ENCODE data around the gene NTMT2. TPM values are rescaled to one million over a fixed set of nuclear protein-coding genes. Genes with fewer than 3 reads are reported as not detected.

The NTMT2 gene
- total and polyA plus RNA-seq, 2 of the 8 experiments (the other 6 are each of a cell fraction or from before 2014, with no cell fraction given): 0.38 TPM; not detected in 1

GRCh38 chr1:170215072-170215885, 69.5 kb downstream of the NTMT2 start (continued):
- TF ChIP-seq CEBPB (IDR thresholded peaks at IDR 0.05; ENCODE audit: low read depth, low read length) (no peak), MAFK (IDR thresholded peaks at IDR 0.05; ENCODE audit: low read depth, low read length) (no peak), ZNF274 (IDR thresholded peaks at IDR 0.05; ENCODE audit: borderline replicate concordance, extremely low read depth, low read length) (no peak), POLR2AphosphoS5 (IDR thresholded peaks at IDR 0.05; ENCODE audit: low read depth, low read length) (no peak), SAP30 (IDR thresholded peaks at IDR 0.05; ENCODE audit: insufficient read depth, insufficient replicate concordance, low read length) (no peak), CBX5 (IDR thresholded peaks at IDR 0.05; ENCODE audit: low read depth, low read length) (no peak), FOSL1 (IDR thresholded peaks at IDR 0.05; ENCODE audit: insufficient read depth, low read depth, low read length) (no peak), NRF1 (IDR thresholded peaks at IDR 0.05; ENCODE audit: low read depth, low read length) (no peak), NANOG (IDR thresholded peaks at IDR 0.05; ENCODE audit: insufficient read depth, low read depth, low read length, poor library complexity, severe bottlenecking) (no peak)
